Gastroesophageal sphincter (tissue), 4 donors: ENCODE results near the gene TAF4. TPM values are rescaled to one million over a fixed set of nuclear protein-coding genes. Genes with fewer than 3 reads are reported as not detected.
"Not testable (repeated sequence)": the region's sequence is repeated elsewhere in the genome, so short reads cannot be mapped to it uniquely, and the experiment has no call there.

Experiments used
- ATAC-seq: fragments of 150-250 bp; one replicate; pipeline ENCODE4 v1.9.1; 2016; ENCODE audit warnings: mild to moderate bottlenecking, moderate library complexity
- H3K27ac ChIP-seq, 4 donors: fragments of 200-600 bp; sonication (generic) in 3 of 4; 1 replicate in 3 of 4; 2 replicates in 1 of 4; pipeline ENCODE4 v1.5.1; 2016 to 2019
- H3K27me3 ChIP-seq: fragments of 200-600 bp; sonication (generic); one replicate; pipeline ENCODE4 v1.5.1; 2019
- H3K36me3 ChIP-seq, 2 donors: fragments of 200-600 bp; sonication (generic); one replicate each; pipeline ENCODE4 v1.5.1; 2019; ENCODE audit warnings: control low read depth in 1 of 2
- H3K4me1 ChIP-seq, 3 donors: fragments of 200-600 bp; sonication (generic); 1 replicate in 2 of 3; 2 replicates in 1 of 3; pipeline ENCODE4 v1.5.1; 2016 to 2019; ENCODE audit warnings: control low read depth in 2 of 3
- H3K4me3 ChIP-seq, 2 donors: fragments of 200-600 bp; sonication (generic); one replicate each; pipeline ENCODE4 v1.5.1; 2019; ENCODE audit warnings: mild to moderate bottlenecking in 1 of 2, moderate library complexity in 1 of 2
- H3K9me3 ChIP-seq, 3 donors: fragments of 200-600 bp; sonication (generic); one replicate each; pipeline ENCODE4 v1.5.1; 2017 to 2019; ENCODE audit warnings: control low read depth in 2 of 3
- CTCF ChIP-seq, 4 experiments: fragments of 200-600 bp in 2 of 4; fragments of 450-650 bp in 2 of 4; sonication (generic) in 1 of 4; IDR thresholded peaks; one replicate each; pipeline ENCODE4 v1.5.1; 2017 to 2019; ENCODE audit warnings: antibody characterized with exemption in 4 of 4, mild to moderate bottlenecking in 2 of 4, moderate library complexity in 2 of 4
- EP300 ChIP-seq: sonication (generic); formaldehyde crosslinking; IDR thresholded peaks from one replicate; pipeline ENCODE4 v1.6.1; 2017; ENCODE audit warnings: antibody characterized with exemption, mild to moderate bottlenecking
- POLR2A ChIP-seq, 2 donors: fragments of 450-650 bp; IDR thresholded peaks; one replicate each; pipeline ENCODE4 v1.6.1; 2017; ENCODE audit warnings: antibody characterized with exemption in 2 of 2, mild to moderate bottlenecking in 2 of 2, moderate library complexity in 1 of 2
- POLR2AphosphoS5 ChIP-seq: sonication (generic); formaldehyde crosslinking; IDR thresholded peaks from one replicate; pipeline ENCODE4 v1.6.1; 2017; ENCODE audit warnings: antibody characterized with exemption
- WGBS, 2 donors: methylation state at CpG; one replicate each; pipeline ENCODE4 v1.1.5; 2018; ENCODE audit warnings: low coverage in 1 of 2; 5-methylcytosine and 5-hydroxymethylcytosine counted together
- total RNA-seq, 4 donors: library from RNA; depleted of rRNA; stranded (reverse); fragments of >200 nt; gene quantifications; one replicate each; pipeline ENCODE4 v1.1.0, GENCODE V29; 2016

The TAF4 gene
- total RNA-seq, 4 donors from 2014 or later, result 7.6 to 19.9 (median 15.5) TPM

DNA sequence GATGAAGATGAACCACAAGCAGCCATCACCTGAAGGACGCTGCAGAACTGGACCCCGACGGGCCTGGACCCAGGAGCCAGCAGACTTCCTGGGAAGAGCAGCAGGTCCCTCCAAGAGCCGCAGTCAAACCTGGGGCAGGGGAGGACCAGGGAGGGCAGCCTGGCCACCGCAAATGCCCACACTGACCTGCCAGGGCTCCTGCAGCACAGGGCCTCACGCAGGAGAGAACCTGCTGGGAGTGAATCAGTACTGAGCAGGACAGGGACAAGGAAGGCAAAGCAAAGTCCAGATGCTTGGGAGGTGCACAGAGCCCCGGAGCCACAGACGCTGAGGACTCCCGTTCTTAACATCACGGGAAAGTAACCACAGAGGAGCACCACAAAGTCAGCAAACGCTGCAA lies 75.2 kb downstream of the TAF4 start:
- no peak overlapping the region for H3K27ac ChIP-seq
- TF ChIP-seq CTCF (IDR thresholded peaks at IDR 0.05) (no peak), EP300 (no peak), POLR2A (IDR thresholded peaks at IDR 0.05) (no peak), POLR2AphosphoS5 (no peak)
- H3K4me3 ChIP-seq, result no peak overlapping the region
- no peaks in the 10 kb centered on the region for H3K4me1 ChIP-seq
- WGBS, 2 donors, result 92 to 94% methylated on average over 2 to 5 of the region's 11 CpGs
- peaks cover 0 to 20% (median 0%) of the 10 kb centered on the region in 3 donors for H3K9me3 ChIP-seq
- H3K27me3 ChIP-seq, result no peaks in the 10 kb centered on the region
- peaks cover 0 to 89% of the 10 kb centered on the region in 2 donors for H3K36me3 ChIP-seq
- ATAC-seq, result no peak

- 56 to 61% methylated on average over 3 to 5 of the region's 14 CpGs for WGBS, 2 donors
- H3K4me3 ChIP-seq, result no peak overlapping the region
- peaks cover 0 to 20% (median 0%) of the 10 kb centered on the region in 3 donors for H3K9me3 ChIP-seq
- ATAC-seq, result no peak
- H3K4me1 ChIP-seq, result no peaks in the 10 kb centered on the region
- TF ChIP-seq POLR2A (IDR thresholded peaks at IDR 0.05) (no peak), POLR2AphosphoS5 (no peak), EP300 (no peak), CTCF (IDR thresholded peaks at IDR 0.05) (no peak)
- H3K27ac ChIP-seq, result no peak overlapping the region
- no peaks in the 10 kb centered on the region for H3K27me3 ChIP-seq
- H3K36me3 ChIP-seq, result peaks cover 0 to 89% of the 10 kb centered on the region in 2 donors
Measured at GRCh38 chr20:61989741-61990140, 75.9 kb downstream of the TAF4 start.

- 90 to 91% methylated on average over 2 to 14 of the region's 18 CpGs for WGBS, 2 donors
- H3K4me3 ChIP-seq, result no peak overlapping the region
- H3K27me3 ChIP-seq, result no peaks in the 10 kb centered on the region
- ATAC-seq, result no peak
- H3K9me3 ChIP-seq, result peaks cover 0 to 20% (median 0%) of the 10 kb centered on the region in 3 donors
- TF ChIP-seq POLR2AphosphoS5 (no peak), POLR2A (IDR thresholded peaks at IDR 0.05) (no peak), EP300 (no peak), CTCF (IDR thresholded peaks at IDR 0.05) (no peak)
- H3K27ac ChIP-seq, result no peak overlapping the region
- no peaks in the 10 kb centered on the region for H3K4me1 ChIP-seq
- peaks cover 0 to 89% of the 10 kb centered on the region in 2 donors for H3K36me3 ChIP-seq
Measured at GRCh38 chr20:61988665-61989064, 77.0 kb downstream of the TAF4 start.

- Histone ChIP-seq H3K4me3 (no peak overlapping the region), H3K27ac (no peak overlapping the region), H3K27me3 (no peaks in the 10 kb centered on the region), H3K36me3 (peaks cover 0 to 84% of the 10 kb centered on the region in 2 donors), H3K9me3 (peaks cover 0 to 11% (median 0%) of the 10 kb centered on the region in 3 donors), H3K4me1 (no peaks in the 10 kb centered on the region)
- TF ChIP-seq POLR2AphosphoS5 (no peak), EP300 (no peak)
- 60 to 73% methylated on average over 6 to 7 of the region's 16 CpGs for WGBS, 2 donors
- ATAC-seq, result no peak
Measured at GRCh38 chr20:61986762-61987321, 78.8 kb downstream of the TAF4 start.

- ATAC-seq, result no peak
- Histone ChIP-seq H3K9me3 (no peaks in the 10 kb centered on the region), H3K4me3 (no peak overlapping the region), H3K27me3 (no peaks in the 10 kb centered on the region), H3K27ac (no peak overlapping the region), H3K36me3 (peaks cover 0 to 77% of the 10 kb centered on the region in 2 donors), H3K4me1 (no peaks in the 10 kb centered on the region)
- no peak for TF ChIP-seq EP300
- no peak for TF ChIP-seq CTCF (IDR thresholded peaks at IDR 0.05)
- TF ChIP-seq POLR2A (IDR thresholded peaks at IDR 0.05), result no peak
- no peak for TF ChIP-seq POLR2AphosphoS5
- 67 to 70% methylated on average over 2 of the region's 6 CpGs for WGBS, 2 donors
Measured at GRCh38 chr20:61985096-61985495, 80.6 kb downstream of the TAF4 start.

DNA sequence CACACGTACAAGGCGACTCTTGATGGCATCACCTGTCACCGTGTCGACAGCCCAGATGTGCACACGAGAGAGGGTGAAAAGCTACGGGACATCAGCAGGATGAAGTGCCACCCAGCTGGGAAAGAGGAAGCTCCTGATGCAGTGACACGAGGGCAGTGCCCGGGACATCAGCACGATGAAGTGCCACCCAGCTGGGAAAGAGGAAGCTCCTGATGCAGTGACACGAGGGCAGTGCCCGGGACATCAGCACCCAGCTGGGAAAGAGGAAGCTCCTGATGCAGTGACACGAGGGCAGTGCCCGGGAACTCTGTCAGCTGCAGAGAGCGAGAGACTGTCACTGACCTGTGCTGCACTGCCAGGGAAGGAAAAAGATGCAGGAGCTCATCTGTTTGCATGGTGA lies 81.2 kb downstream of the TAF4 start:
- not testable (repeated sequence) for H3K9me3 ChIP-seq, H3K4me1 ChIP-seq, H3K27me3 ChIP-seq, H3K4me3 ChIP-seq, H3K27ac ChIP-seq, ATAC-seq
- 80 to 83% methylated on average over 1 to 3 of the region's 14 CpGs for WGBS, 2 donors
- peaks cover 0 to 78% of the 10 kb centered on the region in 2 donors for H3K36me3 ChIP-seq
